Measurements from ENCODE around the gene DDX10. TPM values are rescaled to one million over a fixed set of nuclear protein-coding genes. Genes with fewer than 3 reads are reported as not detected.

DDX10 gene
- polyA plus RNA-seq, 1 experiment = 11.0 TPM

DNA sequence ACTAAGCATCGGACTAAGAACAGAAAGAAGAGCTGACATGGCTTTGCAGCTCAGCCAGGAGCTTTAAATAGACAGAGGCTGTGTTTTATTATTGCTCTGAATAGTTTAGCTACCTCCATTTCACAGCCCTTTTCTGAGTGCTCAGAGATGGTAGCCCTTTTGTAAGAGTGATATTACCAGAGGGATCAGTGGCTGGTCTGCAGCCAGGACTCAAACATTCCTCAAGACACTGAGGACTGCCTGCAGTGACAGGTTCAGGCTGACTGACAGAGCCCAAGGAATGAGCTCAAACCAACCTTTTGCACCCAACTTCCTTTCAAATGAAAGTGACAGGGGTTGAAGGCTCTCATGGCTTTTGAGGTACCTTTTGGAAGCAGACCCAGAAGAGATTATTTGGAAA lies 189.0 kb downstream of the DDX10 start:
- Histone ChIP-seq H3K27me3 (ENCODE audit: control insufficient read depth, insufficient read depth, low read length) (no peaks in the 10 kb centered on the region), H3K4me3 (ENCODE audit: low read depth, low read length) (no peak overlapping the region), H3K36me3 (ENCODE audit: control insufficient read depth, insufficient read depth, low read length) (no peaks in the 10 kb centered on the region)
- no peak for DNase-seq (ENCODE audit: low read depth)
- CTCF ChIA-PET = interaction anchor here (1.0 kb wide), 1 partner anchor 9 kb away, joined by 4 read pairs; no protein-coding TSS in a partner anchor
- POLR2A ChIA-PET = no interaction called here
- TF ChIP-seq, protein P1, sequence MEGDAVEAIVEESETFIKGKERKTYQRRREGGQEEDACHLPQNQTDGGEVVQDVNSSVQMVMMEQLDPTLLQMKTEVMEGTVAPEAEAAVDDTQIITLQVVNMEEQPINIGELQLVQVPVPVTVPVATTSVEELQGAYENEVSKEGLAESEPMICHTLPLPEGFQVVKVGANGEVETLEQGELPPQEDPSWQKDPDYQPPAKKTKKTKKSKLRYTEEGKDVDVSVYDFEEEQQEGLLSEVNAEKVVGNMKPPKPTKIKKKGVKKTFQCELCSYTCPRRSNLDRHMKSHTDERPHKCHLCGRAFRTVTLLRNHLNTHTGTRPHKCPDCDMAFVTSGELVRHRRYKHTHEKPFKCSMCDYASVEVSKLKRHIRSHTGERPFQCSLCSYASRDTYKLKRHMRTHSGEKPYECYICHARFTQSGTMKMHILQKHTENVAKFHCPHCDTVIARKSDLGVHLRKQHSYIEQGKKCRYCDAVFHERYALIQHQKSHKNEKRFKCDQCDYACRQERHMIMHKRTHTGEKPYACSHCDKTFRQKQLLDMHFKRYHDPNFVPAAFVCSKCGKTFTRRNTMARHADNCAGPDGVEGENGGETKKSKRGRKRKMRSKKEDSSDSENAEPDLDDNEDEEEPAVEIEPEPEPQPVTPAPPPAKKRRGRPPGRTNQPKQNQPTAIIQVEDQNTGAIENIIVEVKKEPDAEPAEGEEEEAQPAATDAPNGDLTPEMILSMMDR (IDR thresholded peaks at IDR 0.05; ENCODE audit: insufficient read depth, low read depth, low read length) = no peak

DNA sequence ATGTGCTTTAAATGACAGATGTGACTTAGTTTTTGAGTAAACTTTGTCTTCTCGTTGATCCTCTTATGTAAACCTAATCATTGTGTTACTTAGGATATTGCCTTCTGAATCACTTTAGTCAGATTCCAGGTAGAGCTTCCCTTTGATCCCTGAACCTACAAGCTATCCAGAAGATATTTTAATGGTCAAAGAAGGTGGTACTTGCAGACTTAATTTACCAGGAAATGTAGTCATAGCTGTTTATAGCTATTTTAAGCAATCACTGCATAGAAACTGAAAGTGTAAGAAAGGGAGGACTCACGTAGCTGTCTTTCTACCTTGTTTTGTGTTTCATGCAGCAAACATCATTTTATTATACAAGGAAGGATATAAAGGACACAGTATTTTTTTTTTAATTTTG lies 189.5 kb downstream of the DDX10 start:
- TF ChIP-seq, protein P1 (IDR thresholded peaks at IDR 0.05; ENCODE audit: insufficient read depth, low read depth, low read length) = no peak
- ChIA-PET CTCF (no interaction called here), POLR2A (no interaction called here)
- Histone ChIP-seq H3K4me3 (ENCODE audit: low read depth, low read length) (no peak overlapping the region), H3K36me3 (ENCODE audit: control insufficient read depth, insufficient read depth, low read length) (no peaks in the 10 kb centered on the region), H3K27me3 (ENCODE audit: control insufficient read depth, insufficient read depth, low read length) (no peaks in the 10 kb centered on the region)
- DNase-seq (ENCODE audit: low read depth) = no peak

DNA sequence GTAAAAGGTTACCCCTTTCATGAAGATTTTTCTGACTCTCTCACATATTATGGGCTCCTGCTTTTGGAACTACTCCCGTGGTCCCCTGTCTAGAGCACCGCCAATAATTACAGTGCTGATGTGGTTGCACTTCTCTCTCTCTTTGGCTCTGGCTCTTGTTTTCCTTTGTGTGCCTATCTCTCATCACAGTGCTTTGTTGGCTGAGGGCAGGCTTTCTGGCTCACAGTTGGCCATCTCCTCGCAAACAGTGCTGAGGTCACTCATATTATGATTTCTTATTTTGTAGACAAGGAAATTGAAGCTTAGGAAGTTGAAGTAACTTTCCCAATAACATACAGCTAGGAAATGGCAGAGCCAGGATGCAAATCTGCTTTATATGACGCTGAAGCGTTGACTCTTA lies 192.5 kb downstream of the DDX10 start:
- TF ChIP-seq, protein P1 (IDR thresholded peaks at IDR 0.05; ENCODE audit: insufficient read depth, low read depth, low read length) = no peak
- H3K4me3 ChIP-seq (ENCODE audit: low read depth, low read length) = no peak overlapping the region
- H3K27me3 ChIP-seq (ENCODE audit: control insufficient read depth, insufficient read depth, low read length) = no peaks in the 10 kb centered on the region
- CTCF ChIA-PET = interaction anchor here (0.8 kb wide), 1 partner anchor 45 kb away, joined by 3 read pairs; no protein-coding TSS in a partner anchor
- POLR2A ChIA-PET = no interaction called here
- H3K36me3 ChIP-seq (ENCODE audit: control insufficient read depth, insufficient read depth, low read length) = no peaks in the 10 kb centered on the region
- no peak for DNase-seq (ENCODE audit: low read depth)

DNA sequence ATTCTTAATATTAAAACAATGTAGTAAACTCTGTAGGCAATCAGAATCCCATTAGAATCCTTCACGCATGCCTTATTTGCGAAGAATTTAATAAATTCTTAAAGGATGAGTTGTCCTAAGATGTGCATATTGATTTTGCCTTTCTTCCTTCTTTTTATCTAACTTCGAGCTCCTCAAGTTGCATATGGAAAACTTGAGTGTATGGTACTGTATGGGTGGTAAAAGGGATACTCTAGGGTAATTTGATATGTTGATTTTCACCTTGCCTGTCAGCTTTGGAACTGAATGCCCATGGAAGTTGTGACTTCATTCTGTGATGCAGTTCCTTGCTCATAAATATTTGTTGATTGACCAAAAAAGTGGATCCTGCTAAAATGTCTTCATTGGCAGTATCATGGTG lies 193.8 kb downstream of the DDX10 start:
- Histone ChIP-seq H3K27me3 (ENCODE audit: control insufficient read depth, insufficient read depth, low read length) (no peaks in the 10 kb centered on the region), H3K4me3 (ENCODE audit: low read depth, low read length) (no peak overlapping the region), H3K36me3 (ENCODE audit: control insufficient read depth, insufficient read depth, low read length) (no peaks in the 10 kb centered on the region)
- ChIA-PET POLR2A (no interaction called here), CTCF (interaction anchor here (0.7 kb wide), 1 partner anchor 859 kb away, joined by 3 read pairs; no protein-coding TSS in a partner anchor)
- DNase-seq (ENCODE audit: low read depth) = no peak
- TF ChIP-seq, protein P1 (IDR thresholded peaks at IDR 0.05; ENCODE audit: insufficient read depth, low read depth, low read length) = no peak

DNA sequence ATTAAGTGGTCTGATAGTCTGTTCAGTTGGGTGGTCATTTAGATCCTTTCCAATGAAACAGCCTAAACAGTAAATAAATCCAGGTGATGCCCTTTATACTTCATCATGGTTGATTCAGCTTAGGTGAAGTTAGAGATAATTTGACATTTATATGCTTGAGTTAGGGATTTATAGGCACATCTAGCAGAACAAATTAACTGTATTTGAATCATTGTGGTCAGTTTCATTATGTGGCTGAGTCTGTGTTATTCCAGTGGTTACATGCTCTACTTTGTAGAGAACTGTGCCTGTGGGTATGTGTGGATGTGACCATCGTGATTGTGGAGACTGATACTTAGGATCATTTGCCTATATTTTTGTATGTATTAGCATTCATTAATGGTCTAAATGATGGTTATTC lies 194.6 kb downstream of the DDX10 start:
- no peak for DNase-seq (ENCODE audit: low read depth)
- H3K4me3 ChIP-seq (ENCODE audit: low read depth, low read length) = no peak overlapping the region
- ChIA-PET POLR2A (no interaction called here), CTCF (no interaction called here)
- H3K27me3 ChIP-seq (ENCODE audit: control insufficient read depth, insufficient read depth, low read length) = no peaks in the 10 kb centered on the region
- H3K36me3 ChIP-seq (ENCODE audit: control insufficient read depth, insufficient read depth, low read length) = no peaks in the 10 kb centered on the region
- TF ChIP-seq, protein P1 (IDR thresholded peaks at IDR 0.05; ENCODE audit: insufficient read depth, low read depth, low read length) = no peak
